ENCODE measurements around the gene SPOCK2. TPM values are rescaled to one million over a fixed set of nuclear protein-coding genes. Genes with fewer than 3 reads are reported as not detected.

Gene SPOCK2
- total RNA-seq, 3 donors from 2014 or later: 3.1 to 12.3 (median 7.4) TPM

GRCh38 chr10:72016608-72017300 lies 71.6 kb downstream of the SPOCK2 start:
- intact Hi-C loops (cut with DNase I, micrococcal nuclease): no loop called here
- H3K4me1 ChIP-seq (ENCODE audit: low read depth): peaks cover 6% of the 10 kb centered on the region
- H3K4me3 ChIP-seq: no peak overlapping the region
- ATAC-seq: no peak
- TF ChIP-seq, protein P1, sequence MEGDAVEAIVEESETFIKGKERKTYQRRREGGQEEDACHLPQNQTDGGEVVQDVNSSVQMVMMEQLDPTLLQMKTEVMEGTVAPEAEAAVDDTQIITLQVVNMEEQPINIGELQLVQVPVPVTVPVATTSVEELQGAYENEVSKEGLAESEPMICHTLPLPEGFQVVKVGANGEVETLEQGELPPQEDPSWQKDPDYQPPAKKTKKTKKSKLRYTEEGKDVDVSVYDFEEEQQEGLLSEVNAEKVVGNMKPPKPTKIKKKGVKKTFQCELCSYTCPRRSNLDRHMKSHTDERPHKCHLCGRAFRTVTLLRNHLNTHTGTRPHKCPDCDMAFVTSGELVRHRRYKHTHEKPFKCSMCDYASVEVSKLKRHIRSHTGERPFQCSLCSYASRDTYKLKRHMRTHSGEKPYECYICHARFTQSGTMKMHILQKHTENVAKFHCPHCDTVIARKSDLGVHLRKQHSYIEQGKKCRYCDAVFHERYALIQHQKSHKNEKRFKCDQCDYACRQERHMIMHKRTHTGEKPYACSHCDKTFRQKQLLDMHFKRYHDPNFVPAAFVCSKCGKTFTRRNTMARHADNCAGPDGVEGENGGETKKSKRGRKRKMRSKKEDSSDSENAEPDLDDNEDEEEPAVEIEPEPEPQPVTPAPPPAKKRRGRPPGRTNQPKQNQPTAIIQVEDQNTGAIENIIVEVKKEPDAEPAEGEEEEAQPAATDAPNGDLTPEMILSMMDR (IDR thresholded peaks at IDR 0.05): no peak
- H3K9me3 ChIP-seq: no peaks in the 10 kb centered on the region
- no peaks in the 10 kb centered on the region for H3K36me3 ChIP-seq (ENCODE audit: low read depth)
- no peak for DNase-seq

GRCh38 chr10:72015841-72016240 lies 72.5 kb downstream of the SPOCK2 start:
- DNase-seq: peak in 1 of 3 donors; percentile 54
- Histone ChIP-seq H3K36me3 (ENCODE audit: low read depth) (no peaks in the 10 kb centered on the region), H3K4me1 (ENCODE audit: low read depth) (peaks cover 6% of the 10 kb centered on the region), H3K4me3 (no peak overlapping the region), H3K9me3 (no peaks in the 10 kb centered on the region)
- TF ChIP-seq, protein P1 (IDR thresholded peaks at IDR 0.05): no peak
- ATAC-seq: peak; percentile 90
- intact Hi-C loops (cut with DNase I, micrococcal nuclease): no loop called here

GRCh38 chr10:72014785-72015480 lies 73.4 kb downstream of the SPOCK2 start:
- Histone ChIP-seq H3K4me1 (ENCODE audit: low read depth) (peaks cover 6% of the 10 kb centered on the region), H3K4me3 (no peak overlapping the region), H3K36me3 (ENCODE audit: low read depth) (no peaks in the 10 kb centered on the region), H3K9me3 (no peaks in the 10 kb centered on the region)
- ATAC-seq: no peak
- DNase-seq: no peak
- TF ChIP-seq, protein P1 (IDR thresholded peaks at IDR 0.05): no peak
- intact Hi-C loops (cut with DNase I, micrococcal nuclease): no loop called here

- H3K4me3 ChIP-seq: no peak overlapping the region
- DNase-seq (no peak), ATAC-seq (no peak)
- H3K9me3 ChIP-seq: no peaks in the 10 kb centered on the region
- TF ChIP-seq, protein P1 (IDR thresholded peaks at IDR 0.05): no peak
- H3K36me3 ChIP-seq (ENCODE audit: low read depth): no peaks in the 10 kb centered on the region
- intact Hi-C loops (cut with DNase I, micrococcal nuclease): no loop called here
- peaks cover 6% of the 10 kb centered on the region for H3K4me1 ChIP-seq (ENCODE audit: low read depth)
Measured at GRCh38 chr10:72014197-72014596, 74.2 kb downstream of the SPOCK2 start.

DNA sequence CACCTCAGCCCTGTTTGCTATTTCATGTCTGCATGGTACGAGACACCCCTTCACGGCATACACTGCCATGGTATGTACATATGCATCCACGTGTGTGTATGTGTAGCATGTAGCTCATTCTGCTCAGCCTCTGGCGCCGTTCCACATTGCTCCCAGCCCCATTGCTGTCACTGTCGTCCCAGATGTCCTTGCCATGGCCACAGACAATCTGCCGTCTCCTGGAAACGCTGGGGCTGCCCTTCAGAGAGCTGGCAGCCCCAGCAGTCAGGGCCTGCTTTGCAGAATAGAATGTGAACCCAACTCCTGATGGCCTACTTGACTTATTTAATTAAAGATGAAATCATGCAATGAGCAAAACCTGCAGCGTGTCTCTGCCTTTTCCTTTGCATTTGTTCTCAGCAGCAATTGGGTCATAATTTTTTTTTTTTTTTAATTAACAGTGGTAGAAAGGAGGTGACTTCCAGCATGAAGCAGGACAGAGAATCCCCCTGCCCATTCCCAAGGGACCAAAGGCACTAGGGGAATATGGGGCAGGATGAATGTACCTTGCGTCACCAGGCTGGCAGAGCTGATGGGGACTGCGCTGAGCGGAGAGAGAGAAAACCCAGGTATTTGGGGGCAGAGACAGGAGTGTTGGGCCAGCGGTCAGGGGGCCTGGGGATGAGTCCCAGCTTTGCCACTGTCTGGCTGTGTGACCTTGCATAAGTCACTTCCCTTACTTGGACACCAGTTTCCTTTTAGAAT lies 75.0 kb downstream of the SPOCK2 start:
- no peak overlapping the region for H3K4me3 ChIP-seq
- H3K4me1 ChIP-seq (ENCODE audit: low read depth): peaks cover 6% of the 10 kb centered on the region
- TF ChIP-seq, protein P1 (IDR thresholded peaks at IDR 0.05): no peak
- DNase-seq (no peak), ATAC-seq (no peak)
- intact Hi-C loops (cut with DNase I, micrococcal nuclease): no loop called here
- H3K36me3 ChIP-seq (ENCODE audit: low read depth): no peaks in the 10 kb centered on the region
- H3K9me3 ChIP-seq: no peaks in the 10 kb centered on the region
